ENCODE results near the gene CACNA1H.

DNA sequence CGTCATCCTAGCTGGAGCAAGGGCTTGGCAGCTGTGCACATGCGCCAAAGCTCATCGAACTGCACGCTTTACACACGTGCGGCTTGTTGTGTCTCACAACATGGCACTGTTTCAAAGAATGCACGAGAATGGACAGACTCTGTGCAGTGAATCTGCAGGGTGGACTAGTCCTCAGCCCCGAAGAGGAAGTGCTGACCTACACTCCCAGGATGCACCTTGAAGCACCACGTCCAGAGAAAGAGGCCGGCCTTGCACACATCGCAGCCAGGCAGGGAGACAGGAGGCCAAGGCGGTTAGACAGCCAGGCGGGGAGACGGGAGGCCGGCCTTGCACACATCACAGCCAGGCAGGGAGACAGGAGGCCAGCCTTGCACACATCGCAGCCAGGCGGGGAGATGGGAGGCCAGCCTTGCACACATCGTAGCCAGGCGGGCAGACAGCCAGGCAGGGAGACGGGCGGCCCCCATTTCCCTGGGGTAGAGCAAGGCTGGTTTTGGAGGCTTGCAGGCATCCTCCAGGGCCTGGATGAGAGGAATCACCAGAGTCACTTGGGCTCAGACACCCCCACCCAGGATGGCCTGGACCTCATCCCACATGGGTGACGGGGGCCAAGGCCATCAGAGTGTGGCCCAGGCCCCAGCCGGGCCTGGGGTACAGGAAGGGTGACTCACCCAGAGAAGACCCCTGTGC is 9.0 kb upstream of the CACNA1H start:
- TF ChIP-seq, protein P1, sequence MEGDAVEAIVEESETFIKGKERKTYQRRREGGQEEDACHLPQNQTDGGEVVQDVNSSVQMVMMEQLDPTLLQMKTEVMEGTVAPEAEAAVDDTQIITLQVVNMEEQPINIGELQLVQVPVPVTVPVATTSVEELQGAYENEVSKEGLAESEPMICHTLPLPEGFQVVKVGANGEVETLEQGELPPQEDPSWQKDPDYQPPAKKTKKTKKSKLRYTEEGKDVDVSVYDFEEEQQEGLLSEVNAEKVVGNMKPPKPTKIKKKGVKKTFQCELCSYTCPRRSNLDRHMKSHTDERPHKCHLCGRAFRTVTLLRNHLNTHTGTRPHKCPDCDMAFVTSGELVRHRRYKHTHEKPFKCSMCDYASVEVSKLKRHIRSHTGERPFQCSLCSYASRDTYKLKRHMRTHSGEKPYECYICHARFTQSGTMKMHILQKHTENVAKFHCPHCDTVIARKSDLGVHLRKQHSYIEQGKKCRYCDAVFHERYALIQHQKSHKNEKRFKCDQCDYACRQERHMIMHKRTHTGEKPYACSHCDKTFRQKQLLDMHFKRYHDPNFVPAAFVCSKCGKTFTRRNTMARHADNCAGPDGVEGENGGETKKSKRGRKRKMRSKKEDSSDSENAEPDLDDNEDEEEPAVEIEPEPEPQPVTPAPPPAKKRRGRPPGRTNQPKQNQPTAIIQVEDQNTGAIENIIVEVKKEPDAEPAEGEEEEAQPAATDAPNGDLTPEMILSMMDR (IDR thresholded peaks at IDR 0.05; ENCODE audit: low read depth, low read length, poor library complexity, severe bottlenecking) = no peak
- TF ChIP-seq EZH2phosphoT487 (IDR thresholded peaks at IDR 0.05; ENCODE audit: borderline replicate concordance, low read length) = no peak

All from DOHH2 (cell line).